HFF-Myc (cell line): ENCODE results near the gene VPS26B.

Experiments used
- DNase-seq: peaks from one replicate; pipeline ENCODE4 v3.0.0-alpha.2; 2011; ENCODE audit warnings: low read depth; ENCODE audit errors: extremely low read depth
- H3K4me3 ChIP-seq: replicated peaks from 2 replicates; pipeline ENCODE4 v1.5.1; 2011; ENCODE audit warnings: low read depth, mild to moderate bottlenecking, control low read depth, low read length
- CTCF ChIP-seq: IDR thresholded peaks from 2 replicates; pipeline ENCODE4 v1.5.1; 2012; ENCODE audit warnings: mild to moderate bottlenecking, low read depth, low read length, control low read depth; ENCODE audit errors: missing control alignments

Gene VPS26B

DNA sequence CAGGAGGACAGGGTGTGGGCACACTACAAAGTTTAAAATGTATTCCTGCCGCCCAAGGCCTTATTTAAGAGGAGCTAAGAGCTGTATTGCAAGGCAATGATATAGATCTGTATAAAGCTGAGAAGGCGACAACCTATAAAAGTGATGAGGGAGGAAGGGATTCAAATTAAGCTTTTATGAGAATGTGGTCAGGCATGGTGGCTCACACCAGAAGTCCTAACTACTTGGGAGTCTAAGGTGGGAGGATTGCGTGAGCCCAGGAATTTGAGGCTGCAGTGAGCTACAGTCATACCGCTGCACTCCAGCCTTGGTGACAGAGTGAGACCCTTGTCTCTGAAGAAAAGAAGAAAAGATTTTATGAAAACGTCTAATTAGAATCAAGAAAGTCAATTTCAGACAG, 42.0 kb downstream of the VPS26B start:
- H3K4me3 ChIP-seq = no peak overlapping the region
- no peak for DNase-seq
- no peak for TF ChIP-seq CTCF

DNA sequence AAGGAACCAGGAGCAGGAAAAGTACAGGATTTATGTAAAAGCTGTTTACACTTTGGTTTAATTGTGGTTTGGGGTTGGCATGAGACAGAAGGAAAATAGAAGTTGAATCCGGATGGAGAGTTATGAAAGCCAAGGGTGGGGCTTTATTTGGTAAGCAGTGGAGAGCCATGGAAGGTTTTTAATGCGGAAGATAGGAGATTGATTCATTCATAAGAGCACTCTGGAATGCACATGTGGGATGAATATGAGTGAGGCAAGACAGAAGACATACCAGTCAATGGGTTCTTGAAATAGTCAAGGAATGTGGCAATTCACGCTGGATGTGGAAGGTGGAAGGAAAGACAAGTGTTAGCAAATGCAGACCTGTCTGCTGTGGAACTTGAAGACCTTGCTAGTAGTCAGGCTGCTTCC, 42.4 kb downstream of the VPS26B start:
- H3K4me3 ChIP-seq = no peak overlapping the region
- DNase-seq = no peak

GRCh38 chr11:134267461-134267860, 43.0 kb downstream of the VPS26B start:
- TF ChIP-seq CTCF = no peak
- no peak for DNase-seq
- H3K4me3 ChIP-seq = no peak overlapping the region

More for the DNA sequence above, 42.4 kb downstream of the VPS26B start:
- TF ChIP-seq CTCF = no peak

DNA sequence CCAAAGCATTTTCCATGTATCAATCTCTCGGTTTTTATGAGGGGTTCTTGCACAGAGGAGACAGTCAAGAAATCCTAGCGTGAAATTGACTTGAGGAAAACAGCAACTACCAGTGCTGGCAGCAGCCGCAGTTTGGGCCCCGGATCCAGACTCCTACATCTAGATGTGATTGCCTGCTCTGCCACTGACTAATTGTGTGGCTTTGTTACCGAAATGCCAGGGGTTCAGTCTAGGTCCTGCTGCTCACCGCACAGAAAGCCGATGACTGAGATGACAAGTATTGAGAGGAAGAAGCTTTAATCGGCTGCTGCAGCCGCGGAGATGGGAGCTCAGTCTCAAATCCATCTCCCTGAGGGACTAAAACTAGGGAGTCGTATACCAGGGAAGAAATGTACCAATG, 43.5 kb downstream of the VPS26B start:
- no peak for TF ChIP-seq CTCF
- no peak overlapping the region for H3K4me3 ChIP-seq
- DNase-seq = no peak

GRCh38 chr11:134270250-134270714, 45.8 kb downstream of the VPS26B start:
- H3K4me3 ChIP-seq = no peak overlapping the region
- TF ChIP-seq CTCF = peak; percentile 29
- peak; percentile 6 for DNase-seq

GRCh38 chr11:134271978-134272377, 47.5 kb downstream of the VPS26B start:
- TF ChIP-seq CTCF = no peak
- no peak for DNase-seq
- no peak overlapping the region for H3K4me3 ChIP-seq
